ENCODE data around the gene PHC2. TPM values are rescaled to one million over a fixed set of nuclear protein-coding genes. Genes with fewer than 3 reads are reported as not detected.

Gene PHC2
- total RNA-seq, 1 donor from 2014 or later = 105 TPM

DNA sequence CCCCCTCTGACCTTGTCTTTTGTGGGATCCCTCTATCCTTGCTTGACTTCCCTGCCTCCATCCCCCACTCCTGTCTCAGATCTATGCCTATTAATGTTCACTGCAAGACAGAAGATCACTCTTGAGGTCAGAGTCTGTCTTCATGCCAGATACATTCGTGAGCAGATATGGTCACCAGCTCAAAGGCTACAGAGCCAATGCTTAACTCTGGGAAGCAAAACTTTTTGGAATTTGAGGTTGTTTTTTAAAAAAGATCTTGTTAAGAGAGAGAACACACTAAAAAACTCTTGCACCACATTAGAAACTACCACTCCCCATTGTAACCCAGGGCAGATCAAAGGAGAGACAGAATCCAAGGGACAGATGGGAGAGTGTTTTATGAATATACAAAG, 92.9 kb downstream of the PHC2 start:
- H3K4me1 ChIP-seq = peaks cover 97% of the 10 kb centered on the region
- H3K27me3 ChIP-seq (ENCODE audit: low read depth) = no peaks in the 10 kb centered on the region
- no peak for DNase-seq
- H3K9me3 ChIP-seq = no peaks in the 10 kb centered on the region
- H3K4me3 ChIP-seq = no peak overlapping the region
- TF ChIP-seq, protein P1, sequence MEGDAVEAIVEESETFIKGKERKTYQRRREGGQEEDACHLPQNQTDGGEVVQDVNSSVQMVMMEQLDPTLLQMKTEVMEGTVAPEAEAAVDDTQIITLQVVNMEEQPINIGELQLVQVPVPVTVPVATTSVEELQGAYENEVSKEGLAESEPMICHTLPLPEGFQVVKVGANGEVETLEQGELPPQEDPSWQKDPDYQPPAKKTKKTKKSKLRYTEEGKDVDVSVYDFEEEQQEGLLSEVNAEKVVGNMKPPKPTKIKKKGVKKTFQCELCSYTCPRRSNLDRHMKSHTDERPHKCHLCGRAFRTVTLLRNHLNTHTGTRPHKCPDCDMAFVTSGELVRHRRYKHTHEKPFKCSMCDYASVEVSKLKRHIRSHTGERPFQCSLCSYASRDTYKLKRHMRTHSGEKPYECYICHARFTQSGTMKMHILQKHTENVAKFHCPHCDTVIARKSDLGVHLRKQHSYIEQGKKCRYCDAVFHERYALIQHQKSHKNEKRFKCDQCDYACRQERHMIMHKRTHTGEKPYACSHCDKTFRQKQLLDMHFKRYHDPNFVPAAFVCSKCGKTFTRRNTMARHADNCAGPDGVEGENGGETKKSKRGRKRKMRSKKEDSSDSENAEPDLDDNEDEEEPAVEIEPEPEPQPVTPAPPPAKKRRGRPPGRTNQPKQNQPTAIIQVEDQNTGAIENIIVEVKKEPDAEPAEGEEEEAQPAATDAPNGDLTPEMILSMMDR (IDR thresholded peaks at IDR 0.05) = no peak
- intact Hi-C loops (cut with DNase I) = no loop called here
- no peak for ATAC-seq
- H3K27ac ChIP-seq = peak overlapping the region; percentile 84
- peaks cover 23% of the 10 kb centered on the region for H3K36me3 ChIP-seq

DNA sequence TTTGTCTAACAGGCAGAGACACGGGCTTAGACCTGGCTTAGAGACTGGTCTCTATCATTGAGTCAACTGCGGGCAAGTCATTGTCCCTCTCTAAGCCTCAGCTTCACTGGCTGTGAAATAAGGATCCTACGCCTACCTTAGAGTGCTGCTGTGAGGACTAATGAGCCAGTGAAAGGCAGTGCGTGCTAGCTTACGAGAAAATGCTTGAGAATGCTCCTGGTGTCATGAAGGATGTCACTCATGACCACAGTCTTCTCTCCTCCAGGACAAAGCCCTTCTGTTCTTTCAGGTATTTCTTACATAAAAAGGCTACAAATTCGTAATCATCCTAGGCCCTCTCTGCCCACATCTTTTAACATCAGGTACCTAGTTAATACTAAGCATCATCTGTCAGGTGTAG, 93.5 kb downstream of the PHC2 start:
- Histone ChIP-seq H3K9me3 (no peaks in the 10 kb centered on the region), H3K36me3 (peaks cover 25% of the 10 kb centered on the region), H3K4me3 (no peak overlapping the region), H3K27me3 (ENCODE audit: low read depth) (no peaks in the 10 kb centered on the region), H3K27ac (peak overlapping the region; percentile 84), H3K4me1 (peaks cover 97% of the 10 kb centered on the region)
- ATAC-seq (no peak), DNase-seq (no peak)
- TF ChIP-seq, protein P1 (IDR thresholded peaks at IDR 0.05) = no peak
- intact Hi-C loops (cut with DNase I) = no loop called here

DNA sequence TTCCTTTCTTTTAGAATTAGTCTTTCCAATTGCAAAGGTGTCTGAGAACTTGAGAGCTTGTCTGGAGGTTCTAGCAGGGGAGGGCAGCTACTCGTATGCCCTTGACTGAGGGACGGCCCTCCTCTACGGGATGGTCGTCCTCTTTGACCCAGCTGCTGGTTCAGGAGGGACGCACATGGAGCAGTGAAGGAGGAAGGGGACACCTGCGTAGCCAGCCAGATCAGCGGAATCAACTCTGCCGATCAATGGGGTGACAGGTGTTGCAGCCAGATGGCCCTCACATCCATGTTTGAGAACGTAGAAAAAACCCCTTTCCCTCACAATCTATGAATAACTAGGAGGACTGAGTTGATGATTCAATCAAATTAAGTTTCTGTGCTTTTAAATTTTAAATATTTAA, 94.3 kb downstream of the PHC2 start:
- DNase-seq (no peak), ATAC-seq (no peak)
- intact Hi-C loops (cut with DNase I) = no loop called here
- Histone ChIP-seq H3K27me3 (ENCODE audit: low read depth) (no peaks in the 10 kb centered on the region), H3K4me1 (peaks cover 97% of the 10 kb centered on the region), H3K27ac (peak overlapping the region; percentile 84), H3K9me3 (no peaks in the 10 kb centered on the region), H3K4me3 (no peak overlapping the region), H3K36me3 (peaks cover 34% of the 10 kb centered on the region)
- TF ChIP-seq, protein P1 (IDR thresholded peaks at IDR 0.05) = no peak

- no peaks in the 10 kb centered on the region for H3K9me3 ChIP-seq
- H3K27me3 ChIP-seq (ENCODE audit: low read depth) = no peaks in the 10 kb centered on the region
- TF ChIP-seq, protein P1 (IDR thresholded peaks at IDR 0.05) = no peak
- peaks cover 49% of the 10 kb centered on the region for H3K36me3 ChIP-seq
- ATAC-seq = peak; percentile 13 to 37
- peak overlapping the region; percentile 69 for H3K27ac ChIP-seq
- intact Hi-C loops (cut with DNase I) = no loop called here
- H3K4me3 ChIP-seq = no peak overlapping the region
- H3K4me1 ChIP-seq = peaks cover 89% of the 10 kb centered on the region
- no peak for DNase-seq
Observed at GRCh38 chr1:33335020-33335419, 95.9 kb downstream of the PHC2 start.

DNA sequence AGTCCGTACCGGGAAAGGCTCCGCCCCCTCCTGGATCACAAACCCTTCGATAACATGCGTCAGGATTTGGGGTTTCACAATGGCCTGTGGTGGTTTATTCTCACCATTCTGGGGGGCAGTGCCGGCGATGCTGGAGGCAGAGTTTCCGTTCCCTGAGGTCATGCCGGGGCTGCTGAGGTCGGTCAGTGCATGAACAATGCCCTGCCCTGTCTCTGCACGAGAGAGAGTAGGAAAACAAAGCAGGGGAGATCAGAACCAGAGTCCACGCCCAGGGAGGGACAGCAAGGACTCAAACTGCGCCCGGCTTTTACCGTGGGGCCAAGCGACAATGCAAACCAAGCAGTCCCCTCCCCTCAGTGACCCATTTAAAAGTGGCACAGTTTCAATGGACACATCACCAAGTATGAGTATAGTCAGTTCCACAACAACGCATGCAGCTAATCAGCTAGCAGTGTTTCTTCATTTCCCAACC, 96.8 kb downstream of the PHC2 start:
- peaks cover 81% of the 10 kb centered on the region for H3K4me1 ChIP-seq
- DNase-seq (peak; percentile 61), ATAC-seq (peak; percentile 33 to 42)
- peaks cover 58% of the 10 kb centered on the region for H3K36me3 ChIP-seq
- TF ChIP-seq, protein P1 (IDR thresholded peaks at IDR 0.05) = no peak
- no peaks in the 10 kb centered on the region for H3K27me3 ChIP-seq (ENCODE audit: low read depth)
- intact Hi-C loops (cut with DNase I) = no loop called here
- H3K9me3 ChIP-seq = no peaks in the 10 kb centered on the region
- H3K27ac ChIP-seq = peak overlapping the region; percentile 69
- H3K4me3 ChIP-seq = peak overlapping the region; percentile 9
